K562 (cell line): ENCODE measurements around the gene HEPACAM. TPM values are rescaled to one million over a fixed set of nuclear protein-coding genes. Genes with fewer than 3 reads are reported as not detected.

ENCODE experiments used
- ATAC-seq: fragments of 200-7000 bp; cut with Tn5 transposase; 3 replicates; pipeline ENCODE4 v1.9.1; 2020; ENCODE audit warnings: moderate library complexity
- BruUV-seq: library from RNA; stranded (reverse); fragments of 400-500 nt; replicated peaks from 2 replicates; lab custom pipeline; 2021; lab: Mats Ljungman, UMichigan
- CTCF ChIA-PET: fragments of 300-600 bp; formaldehyde crosslinking; extraction: SDS; loops from one replicate; lab custom pipeline; 2021; ENCODE audit warnings: low intra/inter-chr PET ratio; lab: Yijun Ruan, JAX
- POLR2A ChIA-PET: fragments of 300-600, 350-650 bp; sonication (Branson Sonifier 250); formaldehyde crosslinking; extraction: SDS; loops from one replicate; lab custom pipeline; 2021; ENCODE audit warnings: antibody characterized with exemption, inconsistent platforms; lab: Yijun Ruan, JAX
- DNase-seq, 4 experiments: peaks; one replicate each; pipeline versions ENCODE4 v3.0.0 to v3.0.0-alpha.2; 2011 to 2018; ENCODE audit warnings: low spot score in 3 of 4, mixed read lengths in 3 of 4; ENCODE audit errors: extremely low read depth in 1 of 4
- FAIRE-seq: peaks from 2 replicates; lab custom pipeline; 2011; peaks lifted over from hg19 to GRCh38; lab: Jason Lieb, UNC
- H2AFZ ChIP-seq: 2 replicates; pipeline ENCODE4 v1.6.0; 2011; ENCODE audit warnings: low read depth, low read length, control low read depth, inconsistent platforms
- H3K27ac ChIP-seq: fragments of 200-600 bp; 3 replicates; pipeline ENCODE4 v1.8.0; 2011; ENCODE audit warnings: low read depth, mild to moderate bottlenecking, control low read depth, inconsistent platforms, low read length, moderate library complexity, mixed read lengths; ENCODE audit errors: extremely low read depth
- H3K27me3 ChIP-seq, 2 experiments: fragments of 300-600 bp in 1 of 2; 2 replicates in 1 of 2; 3 replicates in 1 of 2; pipeline versions ENCODE4 v1.6.0 to v1.8.0; 2011; ENCODE audit warnings: inconsistent platforms in 2 of 2, low read length in 2 of 2, mild to moderate bottlenecking in 1 of 2, mixed read lengths in 1 of 2, moderate library complexity in 1 of 2; ENCODE audit not compliant: control insufficient read depth in 2 of 2, insufficient read depth in 2 of 2
- H3K36me3 ChIP-seq: fragments of 300-600 bp; 3 replicates; pipeline ENCODE4 v1.8.0; 2011; ENCODE audit warnings: mild to moderate bottlenecking, low read length, inconsistent platforms; ENCODE audit not compliant: control insufficient read depth, insufficient read depth
- H3K4me1 ChIP-seq, 2 experiments: fragments of 200-600 bp in 1 of 2; replicated peaks in 1 of 2; 2 replicates in 1 of 2; 3 replicates in 1 of 2; pipeline versions ENCODE4 v1.5.1 to v1.8.0; 2011; ENCODE audit warnings: inconsistent platforms in 2 of 2, low read length in 2 of 2, mild to moderate bottlenecking in 1 of 2, mixed read lengths in 1 of 2, moderate library complexity in 1 of 2; ENCODE audit not compliant: control insufficient read depth in 2 of 2, insufficient read depth in 2 of 2
- H3K4me2 ChIP-seq: 2 replicates; pipeline ENCODE4 v1.6.1; 2011; ENCODE audit warnings: low read length, control low read depth, inconsistent platforms, mixed read lengths; ENCODE audit not compliant: insufficient read depth
- H3K4me3 ChIP-seq: fragments of 200-600 bp; sonication (generic), shearing (Covaris generic); 2 replicates; pipeline ENCODE4 v1.5.1; 2016; ENCODE audit warnings: control low read depth, inconsistent platforms
- H3K79me2 ChIP-seq: fragments of 200-600 bp; 3 replicates; pipeline ENCODE4 v1.8.0; 2011; ENCODE audit warnings: low read length, inconsistent platforms; ENCODE audit not compliant: control insufficient read depth, insufficient read depth
- H3K9ac ChIP-seq, 2 experiments: 2 replicates each; pipeline versions ENCODE4 v1.6.0 to v1.6.1; 2011; ENCODE audit warnings: low read depth in 2 of 2, low read length in 2 of 2, control low read depth in 1 of 2, inconsistent platforms in 1 of 2, mild to moderate bottlenecking in 1 of 2, mixed read lengths in 1 of 2; ENCODE audit not compliant: insufficient read depth in 1 of 2
- H3K9me1 ChIP-seq: one replicate; pipeline ENCODE4 v1.6.0; 2011; ENCODE audit warnings: inconsistent platforms, mild to moderate bottlenecking, low read length, moderate library complexity; ENCODE audit not compliant: control insufficient read depth, insufficient read depth
- H3K9me3 ChIP-seq: replicated peaks from 2 replicates; pipeline ENCODE4 v1.5.1; 2011; ENCODE audit warnings: low read depth, low read length, inconsistent platforms; ENCODE audit not compliant: control insufficient read depth, insufficient read depth
- H4K20me1 ChIP-seq: replicated peaks from 2 replicates; pipeline ENCODE4 v1.6.1; 2011; ENCODE audit warnings: low read length, inconsistent platforms, mixed read lengths; ENCODE audit not compliant: control insufficient read depth, insufficient read depth
- EWSR1 ChIP-seq: fragments of 450-650 bp; IDR thresholded peaks from 2 replicates; pipeline ENCODE4 v1.6.1; 2018; ENCODE audit warnings: borderline replicate concordance, mild to moderate bottlenecking, low read depth, moderate library complexity; ENCODE audit not compliant: partially characterized antibody
- IRF1 ChIP-seq: sonication (generic); formaldehyde crosslinking; IDR thresholded peaks from 2 replicates; pipeline ENCODE4 v1.8.0; 2022; ENCODE audit warnings: missing genetic modification reagents, mild to moderate bottlenecking, borderline replicate concordance
- MTF1 ChIP-seq: fragments of 250-450 bp; sonication (Bioruptor Pico); IDR thresholded peaks from 2 replicates; pipeline ENCODE4 v1.9.0; 2021; ENCODE audit warnings: moderate library complexity, mild to moderate bottlenecking, inconsistent platforms, borderline replicate concordance
- RAD21 ChIP-seq, 2 experiments: fragments of 250-450 bp in 1 of 2; fragments of 450-650 bp in 1 of 2; sonication (Bioruptor Pico) in 1 of 2; formaldehyde crosslinking in 1 of 2; IDR thresholded peaks in 1 of 2; conservative IDR thresholded peaks in 1 of 2; 2 replicates each; pipeline versions ENCODE4 v1.4.0 to v1.8.0; 2020 to 2022; ENCODE audit warnings: mild to moderate bottlenecking in 2 of 2, moderate library complexity in 1 of 2
- RBM39 ChIP-seq: fragments of 200-400 bp; formaldehyde crosslinking; optimal IDR thresholded peaks from 2 replicates; pipeline ENCODE3; 2018; ENCODE audit warnings: low read depth, low read length
- RUNX1 ChIP-seq: sonication (generic); IDR thresholded peaks from 2 replicates; pipeline ENCODE4 v1.6.1; 2016; ENCODE audit warnings: antibody characterized with exemption, low read depth
- SMARCA5 ChIP-seq: fragments of 450-650 bp; IDR thresholded peaks from 2 replicates; pipeline ENCODE4 v1.6.1; 2016
- ZBTB17 ChIP-seq: fragments of 450-650 bp; formaldehyde crosslinking; IDR thresholded peaks from 2 replicates; pipeline ENCODE4 v1.4.0; 2020; ENCODE audit warnings: mild to moderate bottlenecking
- ZNF165 ChIP-seq: fragments of 250-450 bp; sonication (Bioruptor Pico); IDR thresholded peaks from 2 replicates; pipeline ENCODE4 v1.4.0; 2020; ENCODE audit warnings: borderline replicate concordance
- ZNF644 ChIP-seq: fragments of 200-800 bp; sonication (Bioruptor generic); IDR thresholded peaks from 2 replicates; pipeline ENCODE4 v1.6.1; 2016; ENCODE audit warnings: low read depth, missing genetic modification characterization, missing compliant biosample characterization
- WGBS: fragments of 100-300 bp; shearing (Covaris generic); methylation state at CpG from one replicate; pipeline ENCODE4 v1.1.6; 2016; ENCODE audit warnings: low coverage, mixed read lengths; ENCODE audit not compliant: insufficient coverage; ENCODE audit errors: missing lambda C conversion rate; 5-methylcytosine and 5-hydroxymethylcytosine counted together
- in situ Hi-C: fragments of 300-500 bp; cut with MboI; formaldehyde crosslinking; loops from 4 replicates; pipeline ENCODE4 v1.15.0; 2018; ENCODE audit warnings: inconsistent platforms, mixed read lengths
- intact Hi-C: fragments of 100-400 bp; cut with micrococcal nuclease; formaldehyde crosslinking; loops from 2 replicates; pipeline ENCODE4 v1.14.2; 2022
- polyA plus RNA-seq, 8 experiments: library from polyadenylated mRNA; depleted of rRNA in 4 of 8; stranded (reverse) in 5 of 8; unstranded in 3 of 8; fragments of >200 nt; fragmentation: Nextera tagmentation in 2 of 8; fragmentation: Illumina TruSeq in 1 of 8; extraction: Ambion mirVana in 2 of 8; extraction: Trizol in 1 of 8; gene quantifications; 2 replicates each; pipeline versions ENCODE4 v1.2.1 to v1.2.3, GENCODE V29; 2011 to 2014; ENCODE audit warnings: inconsistent platforms in 1 of 8, missing spikeins in 1 of 8
- total RNA-seq, 7 experiments: library from RNA; depleted of rRNA in 6 of 7; stranded (reverse); fragments of >200 nt in 6 of 7; fragmentation: Illumina TruSeq in 2 of 7; extraction: Trizol in 2 of 7; gene quantifications; 2 replicates each; pipeline versions ENCODE4 v1.2.1 to v1.2.3, GENCODE V29; 2011 to 2021; ENCODE audit warnings: low replicate concordance in 1 of 7

HEPACAM gene
- total and polyA plus RNA-seq, 9 of the 15 experiments (the other 6 are each of a cell fraction or from before 2014, with no cell fraction given): not detected

GRCh38 chr11:124928942-124929665, 6.7 kb downstream of the HEPACAM start:
- Histone ChIP-seq H3K4me3 (no peak overlapping the region), H3K27me3 (peaks cover 13 to 28% of the 10 kb centered on the region in 2 experiments; a peak in 4 of 5 replicates), H3K9ac (no peak overlapping the region), H2AFZ (no peak overlapping the region), H3K36me3 (no peaks in the 10 kb centered on the region), H3K27ac (no peak overlapping the region), H3K9me1 (no peaks in the 10 kb centered on the region), H3K79me2 (no peaks in the 10 kb centered on the region), H3K4me2 (no peak overlapping the region), H3K4me1 (no peaks in the 10 kb centered on the region), H4K20me1 (no peaks in the 10 kb centered on the region), H3K9me3 (no peaks in the 10 kb centered on the region)
- no TSS peak for BruUV-seq
- WGBS: 0% methylated on average over 4 of the region's 4 CpGs
- in situ Hi-C loops (no loop called here), intact Hi-C loops (no loop called here)
- ChIA-PET POLR2A (no interaction called here), CTCF (no interaction called here)
- TF ChIP-seq EWSR1 (no peak), IRF1 (no peak), ZBTB17 (no peak), RBM39 (no peak), ZNF165 (CRISPR knock-in tag) (no peak), RAD21 (CRISPR knock-in tag; conservative IDR thresholded peaks at IDR 0.05 in 1 of 2, IDR thresholded peaks at IDR 0.05 in 1 of 2) (no peak), ZNF644 (no peak), RUNX1 (no peak), SMARCA5 (no peak), MTF1 (CRISPR knock-in tag) (no peak)
- FAIRE-seq (no peak), ATAC-seq (no peak), DNase-seq (no peak)
